SK-N-MC (cell line): ENCODE measurements around the gene HOXA9.

ENCODE experiments used
- DNase-seq: peaks from one replicate; pipeline ENCODE4 v3.0.0-alpha.2; 2011; ENCODE audit warnings: low read depth, low spot score
- H3K27ac ChIP-seq: fragments of 200-600 bp; sonication (generic); 2 replicates; pipeline ENCODE4 v1.5.1; 2016; ENCODE audit warnings: mixed run types
- H3K36me3 ChIP-seq: fragments of 200-600 bp; sonication (generic); 2 replicates; pipeline ENCODE4 v1.6.1; 2017; ENCODE audit warnings: antibody characterized with exemption, low read length, mixed read lengths; ENCODE audit not compliant: insufficient read depth
- H3K4me3 ChIP-seq: fragments of 200-600 bp; sonication (generic); 2 replicates; pipeline ENCODE4 v1.5.1; 2016
- H3K9ac ChIP-seq: fragments of 200-600 bp; sonication (generic); 2 replicates; pipeline ENCODE4 v1.8.0; 2017; ENCODE audit warnings: mixed run types, mixed read lengths; ENCODE audit not compliant: insufficient read length
- H3K9me3 ChIP-seq: fragments of 200-600 bp; sonication (generic); 2 replicates; pipeline ENCODE4 v1.6.1; 2017; ENCODE audit warnings: low read depth, mild to moderate bottlenecking, antibody characterized with exemption, low read length, moderate library complexity, mixed read lengths
- EZH2 ChIP-seq: fragments of 200-600 bp; sonication (generic); IDR thresholded peaks from one replicate; pipeline ENCODE4 v1.6.1; 2017; ENCODE audit warnings: antibody characterized with exemption
- FOXP2 ChIP-seq: optimal IDR thresholded peaks from 2 replicates; pipeline ENCODE3; 2011; ENCODE audit warnings: mild to moderate bottlenecking, moderate library complexity; ENCODE audit not compliant: insufficient read depth; ENCODE audit errors: extremely low read length, control extremely low read depth
- POLR2AphosphoS5 ChIP-seq: IDR thresholded peaks from 2 replicates; pipeline ENCODE4 v1.6.1; 2012; ENCODE audit warnings: mild to moderate bottlenecking, low read depth, low read length, borderline replicate concordance

Gene HOXA9

GRCh38 chr7:27197137-27198042 is 32.1 kb upstream of the HOXA9 start:
- no peak overlapping the region for H3K4me3 ChIP-seq
- H3K9ac ChIP-seq = no peak overlapping the region
- H3K27ac ChIP-seq = no peak overlapping the region
- H3K9me3 ChIP-seq = no peaks in the 10 kb centered on the region
- H3K36me3 ChIP-seq = no peaks in the 10 kb centered on the region
- TF ChIP-seq EZH2 (no peak), POLR2AphosphoS5 (no peak), FOXP2 (no peak)
- DNase-seq = no peak

GRCh38 chr7:27196287-27196767 is 31.0 kb upstream of the HOXA9 start:
- peak; percentile 69 for DNase-seq
- Histone ChIP-seq H3K27ac (no peak overlapping the region), H3K9me3 (no peaks in the 10 kb centered on the region), H3K36me3 (no peaks in the 10 kb centered on the region), H3K9ac (no peak overlapping the region), H3K4me3 (no peak overlapping the region)
- TF ChIP-seq POLR2AphosphoS5 (no peak), EZH2 (no peak), FOXP2 (no peak)

GRCh38 chr7:27194686-27195379 is 29.5 kb upstream of the HOXA9 start:
- Histone ChIP-seq H3K27ac (no peak overlapping the region), H3K9ac (no peak overlapping the region), H3K36me3 (no peaks in the 10 kb centered on the region), H3K4me3 (no peak overlapping the region), H3K9me3 (no peaks in the 10 kb centered on the region)
- DNase-seq = no peak
- no peak for TF ChIP-seq EZH2
- no peak for TF ChIP-seq FOXP2
- no peak for TF ChIP-seq POLR2AphosphoS5

- H3K36me3 ChIP-seq = no peaks in the 10 kb centered on the region
- H3K4me3 ChIP-seq = no peak overlapping the region
- H3K9ac ChIP-seq = no peak overlapping the region
- TF ChIP-seq EZH2 (no peak), POLR2AphosphoS5 (no peak), FOXP2 (no peak)
- no peaks in the 10 kb centered on the region for H3K9me3 ChIP-seq
- no peak overlapping the region for H3K27ac ChIP-seq
- DNase-seq = no peak
Observed at GRCh38 chr7:27194002-27194352, 28.6 kb upstream of the HOXA9 start.

GRCh38 chr7:27193335-27194001 is 28.1 kb upstream of the HOXA9 start:
- H3K9me3 ChIP-seq = no peaks in the 10 kb centered on the region
- no peaks in the 10 kb centered on the region for H3K36me3 ChIP-seq
- no peak overlapping the region for H3K9ac ChIP-seq
- H3K4me3 ChIP-seq = no peak overlapping the region
- no peak overlapping the region for H3K27ac ChIP-seq
- TF ChIP-seq FOXP2 (no peak), POLR2AphosphoS5 (no peak), EZH2 (no peak)
- DNase-seq = no peak

GRCh38 chr7:27192546-27193334 is 27.4 kb upstream of the HOXA9 start:
- Histone ChIP-seq H3K27ac (no peak overlapping the region), H3K9me3 (no peaks in the 10 kb centered on the region), H3K4me3 (no peak overlapping the region), H3K36me3 (no peaks in the 10 kb centered on the region), H3K9ac (no peak overlapping the region)
- TF ChIP-seq POLR2AphosphoS5 = no peak
- TF ChIP-seq FOXP2 = no peak
- no peak for TF ChIP-seq EZH2
- no peak for DNase-seq

GRCh38 chr7:27191833-27192545 is 26.7 kb upstream of the HOXA9 start:
- DNase-seq = no peak
- TF ChIP-seq FOXP2 = no peak
- no peaks in the 10 kb centered on the region for H3K9me3 ChIP-seq
- H3K27ac ChIP-seq = no peak overlapping the region
- no peak overlapping the region for H3K9ac ChIP-seq
- no peaks in the 10 kb centered on the region for H3K36me3 ChIP-seq
- no peak overlapping the region for H3K4me3 ChIP-seq

- no peak overlapping the region for H3K27ac ChIP-seq
- no peak for TF ChIP-seq FOXP2
- no peaks in the 10 kb centered on the region for H3K36me3 ChIP-seq
- DNase-seq = no peak
- no peak overlapping the region for H3K4me3 ChIP-seq
- H3K9ac ChIP-seq = no peak overlapping the region
- no peaks in the 10 kb centered on the region for H3K9me3 ChIP-seq
Observed at GRCh38 chr7:27191161-27191731, 25.9 kb upstream of the HOXA9 start.
